KMS-11 (cell line): ENCODE measurements around the gene ADGRF1.

Experiments used
- H2AFZ ChIP-seq: fragments of 200-600 bp; sonication (generic); 2 replicates; pipeline ENCODE4 v1.6.1; 2016; ENCODE audit warnings: antibody characterized with exemption, mixed run types, low read depth
- H3K27ac ChIP-seq: fragments of 200-600 bp; sonication (generic); 2 replicates; pipeline ENCODE4 v1.6.1; 2016; ENCODE audit warnings: mild to moderate bottlenecking, mixed run types
- H3K27me3 ChIP-seq: fragments of 200-600 bp; sonication (generic); 2 replicates; pipeline ENCODE4 v1.6.1; 2017; ENCODE audit warnings: mild to moderate bottlenecking, low read depth, mixed run types, moderate library complexity; ENCODE audit not compliant: insufficient read depth
- H3K36me3 ChIP-seq: fragments of 200-600 bp; sonication (generic); 2 replicates; pipeline ENCODE4 v1.6.1; 2017; ENCODE audit warnings: mild to moderate bottlenecking, mixed run types; ENCODE audit not compliant: insufficient read depth
- H3K4me1 ChIP-seq: fragments of 200-600 bp; sonication (generic); 2 replicates; pipeline ENCODE4 v1.6.1; 2016; ENCODE audit warnings: mild to moderate bottlenecking, low read depth, mixed run types; ENCODE audit not compliant: poor library complexity, severe bottlenecking
- H3K4me2 ChIP-seq: fragments of 200-600 bp; sonication (generic); 2 replicates; pipeline ENCODE4 v1.7.0; 2016; ENCODE audit warnings: mild to moderate bottlenecking, mixed run types
- H3K4me3 ChIP-seq: fragments of 200-600 bp; sonication (generic); IDR thresholded peaks from 2 replicates; pipeline ENCODE4 v1.6.1; 2017; ENCODE audit warnings: low read depth, low read length, mixed read lengths; ENCODE audit not compliant: insufficient read depth
- H3K79me2 ChIP-seq: fragments of 200-600 bp; sonication (generic); 2 replicates; pipeline ENCODE4 v1.6.1; 2016; ENCODE audit warnings: low read depth, mixed run types; ENCODE audit not compliant: insufficient read depth
- H3K9ac ChIP-seq: fragments of 200-600 bp; sonication (generic); 2 replicates; pipeline ENCODE4 v1.6.1; 2016; ENCODE audit warnings: mild to moderate bottlenecking, mixed run types
- H4K20me1 ChIP-seq: fragments of 200-600 bp; sonication (generic); 2 replicates; pipeline ENCODE4 v1.6.1; 2016; ENCODE audit warnings: mild to moderate bottlenecking, mixed run types; ENCODE audit not compliant: insufficient read depth
- CTCF ChIP-seq: fragments of 200-600 bp; sonication (generic); conservative IDR thresholded peaks from 2 replicates; pipeline ENCODE4 v1.6.1; 2017; ENCODE audit warnings: low read depth, mild to moderate bottlenecking, antibody characterized with exemption, low read length, moderate library complexity, mixed read lengths

Gene ADGRF1

GRCh38 chr6:47026679-47027078 lies 15.5 kb downstream of the ADGRF1 start:
- no peak overlapping the region for H3K27ac ChIP-seq
- H3K9ac ChIP-seq: no peak overlapping the region
- no peaks in the 10 kb centered on the region for H4K20me1 ChIP-seq
- no peaks in the 10 kb centered on the region for H3K27me3 ChIP-seq
- H3K4me2 ChIP-seq: no peak overlapping the region
- no peaks in the 10 kb centered on the region for H3K4me1 ChIP-seq
- TF ChIP-seq CTCF: no peak
- no peaks in the 10 kb centered on the region for H3K36me3 ChIP-seq
- no peak overlapping the region for H2AFZ ChIP-seq
- no peak overlapping the region for H3K4me3 ChIP-seq
- no peaks in the 10 kb centered on the region for H3K79me2 ChIP-seq

GRCh38 chr6:47023573-47023972 lies 18.6 kb downstream of the ADGRF1 start:
- H3K4me1 ChIP-seq: no peaks in the 10 kb centered on the region
- H2AFZ ChIP-seq: no peak overlapping the region
- H3K9ac ChIP-seq: no peak overlapping the region
- H3K4me2 ChIP-seq: no peak overlapping the region
- H4K20me1 ChIP-seq: no peaks in the 10 kb centered on the region
- no peak for TF ChIP-seq CTCF
- H3K27ac ChIP-seq: no peak overlapping the region
- no peak overlapping the region for H3K4me3 ChIP-seq
- no peaks in the 10 kb centered on the region for H3K79me2 ChIP-seq
- no peaks in the 10 kb centered on the region for H3K27me3 ChIP-seq
- H3K36me3 ChIP-seq: no peaks in the 10 kb centered on the region

- H3K36me3 ChIP-seq: no peaks in the 10 kb centered on the region
- H3K9ac ChIP-seq: no peak overlapping the region
- no peaks in the 10 kb centered on the region for H3K4me1 ChIP-seq
- no peak overlapping the region for H3K4me2 ChIP-seq
- TF ChIP-seq CTCF: no peak
- no peaks in the 10 kb centered on the region for H3K79me2 ChIP-seq
- H2AFZ ChIP-seq: no peak overlapping the region
- H3K27me3 ChIP-seq: no peaks in the 10 kb centered on the region
- no peak overlapping the region for H3K4me3 ChIP-seq
- no peaks in the 10 kb centered on the region for H4K20me1 ChIP-seq
- no peak overlapping the region for H3K27ac ChIP-seq
These were observed 19.9 kb downstream of the ADGRF1 start for GRCh38 chr6:47022191-47022590.

- no peak overlapping the region for H3K4me3 ChIP-seq
- no peaks in the 10 kb centered on the region for H3K79me2 ChIP-seq
- H3K36me3 ChIP-seq: no peaks in the 10 kb centered on the region
- no peak overlapping the region for H3K4me2 ChIP-seq
- H3K27me3 ChIP-seq: no peaks in the 10 kb centered on the region
- no peak overlapping the region for H3K27ac ChIP-seq
- H4K20me1 ChIP-seq: no peaks in the 10 kb centered on the region
- no peak overlapping the region for H2AFZ ChIP-seq
- no peak for TF ChIP-seq CTCF
- H3K4me1 ChIP-seq: no peaks in the 10 kb centered on the region
- no peak overlapping the region for H3K9ac ChIP-seq
These were observed 22.2 kb downstream of the ADGRF1 start for GRCh38 chr6:47019941-47020340.

- no peaks in the 10 kb centered on the region for H3K79me2 ChIP-seq
- H4K20me1 ChIP-seq: no peaks in the 10 kb centered on the region
- no peaks in the 10 kb centered on the region for H3K27me3 ChIP-seq
- H3K4me1 ChIP-seq: no peaks in the 10 kb centered on the region
- no peak overlapping the region for H3K4me2 ChIP-seq
- no peak for TF ChIP-seq CTCF
- H3K27ac ChIP-seq: no peak overlapping the region
- no peaks in the 10 kb centered on the region for H3K36me3 ChIP-seq
- H2AFZ ChIP-seq: no peak overlapping the region
- no peak overlapping the region for H3K4me3 ChIP-seq
- H3K9ac ChIP-seq: no peak overlapping the region
These were observed 25.2 kb downstream of the ADGRF1 start for GRCh38 chr6:47016909-47017308.
